NCI-H748 treated with DMSO at 0.1 percent for 48 hours (cell line): ENCODE measurements around the gene RNF10.
"Not testable (repeated sequence)": the region's sequence is repeated elsewhere in the genome, so short reads cannot be mapped to it uniquely, and the experiment has no call there.

ENCODE experiments used
- DNase-seq: peaks from one replicate; lab custom pipeline; 2025; lab: John Stamatoyannopoulos, UW

RNF10 gene

DNA sequence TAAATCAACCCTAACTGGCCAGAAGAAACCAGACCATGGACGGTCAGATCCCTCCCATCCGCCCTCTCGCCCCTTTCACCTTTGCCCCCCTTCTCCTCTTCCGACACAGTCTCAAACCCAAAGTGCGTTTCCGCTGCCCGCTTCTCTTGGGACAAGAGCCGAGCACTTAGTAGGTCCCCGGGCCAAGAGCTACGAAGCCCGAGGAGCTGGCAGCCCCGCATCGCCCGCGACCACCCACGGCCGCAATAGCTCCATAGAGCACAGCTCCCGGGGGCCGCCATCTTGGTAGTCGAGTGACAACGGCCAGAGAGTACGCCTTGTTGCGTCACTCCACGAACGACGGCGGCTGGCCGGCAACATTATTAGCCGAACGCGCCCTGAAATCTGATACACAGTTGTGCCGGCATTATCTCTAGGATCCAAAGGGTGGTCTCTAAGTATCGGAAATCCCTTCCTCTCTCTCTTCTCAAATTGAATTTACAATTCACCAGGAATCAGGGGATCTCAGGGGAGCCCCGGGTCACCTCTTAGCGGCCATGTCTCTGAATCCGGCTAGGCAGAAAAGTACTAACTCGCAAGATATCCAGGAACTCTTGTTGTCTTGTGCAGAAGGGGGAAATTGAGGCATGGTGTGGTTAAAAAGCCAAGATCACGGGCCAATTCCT is 5.2 kb upstream of the RNF10 start, which contains the start of gene COQ5:
COQ5 (minus strand) TSS at position 298 of the 665 bp plus-strand sequence; CDS start at position 281, 17 bp downstream.
- peak; percentile 64 for DNase-seq

DNA sequence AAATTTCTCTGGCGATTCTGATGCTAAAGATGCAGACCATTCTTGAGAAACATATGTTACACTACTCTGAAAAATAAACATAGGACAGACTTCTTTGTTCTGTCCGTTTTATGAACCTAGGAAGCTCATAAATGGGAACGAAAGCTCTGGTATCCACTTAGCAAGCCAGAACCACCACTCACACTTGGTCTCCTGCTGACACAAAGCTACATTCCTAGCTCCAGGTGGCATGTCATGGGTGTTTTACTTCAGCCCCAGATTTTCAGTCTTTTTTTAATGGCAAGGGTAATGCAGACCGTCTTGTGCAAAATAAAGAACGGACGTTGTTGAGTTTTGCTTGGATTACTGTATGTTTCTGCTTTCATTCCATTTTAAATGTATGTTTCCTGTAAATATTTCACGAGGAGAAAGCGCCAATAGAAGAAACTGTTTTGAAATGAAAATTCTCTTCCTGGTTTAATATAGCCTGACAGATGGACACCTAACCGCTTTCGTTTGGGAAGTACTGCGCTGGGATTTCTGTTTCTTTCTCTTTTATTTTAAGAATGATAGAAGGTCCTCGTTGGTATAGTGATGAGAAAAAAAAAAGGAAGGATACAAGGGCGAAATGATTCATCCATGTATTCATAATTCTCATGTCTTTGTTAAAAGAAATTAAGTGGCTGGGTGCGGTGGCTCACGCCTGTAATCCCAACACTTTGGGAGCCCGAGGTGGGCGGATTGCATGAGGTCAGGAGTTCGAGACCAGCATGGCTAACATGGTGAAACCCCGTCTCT is 4.3 kb upstream of the RNF10 start:
- peak; percentile 16 for DNase-seq

GRCh38 chr12:120530418-120530761 is 3.8 kb upstream of the RNF10 start:
- DNase-seq: not testable (repeated sequence)

DNA sequence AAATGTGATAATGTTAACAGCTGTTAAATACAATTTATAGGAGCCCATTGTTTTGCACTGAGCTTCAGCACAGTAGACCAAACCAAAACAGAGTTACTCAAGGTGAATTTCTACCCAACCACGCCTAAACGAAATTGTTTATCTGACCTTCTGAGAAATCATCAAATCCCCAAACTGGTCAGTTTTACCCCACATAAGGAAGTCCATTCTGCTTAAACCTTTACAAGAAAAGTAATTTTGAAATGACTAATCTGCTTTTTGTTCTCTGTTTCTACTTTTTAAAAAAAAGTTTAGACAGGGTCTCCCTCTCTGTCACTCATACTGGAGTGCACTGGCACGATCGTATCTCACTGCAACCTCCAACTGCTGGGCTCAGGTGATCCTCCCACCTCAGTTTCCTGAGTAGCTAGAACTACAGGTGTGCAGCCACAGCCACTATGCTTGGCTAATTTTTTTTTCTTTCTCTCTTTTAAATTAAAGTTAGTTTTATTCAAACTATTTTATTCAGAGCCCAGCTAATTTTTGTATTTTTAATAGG is 1.4 kb upstream of the RNF10 start:
- no peak for DNase-seq

DNA sequence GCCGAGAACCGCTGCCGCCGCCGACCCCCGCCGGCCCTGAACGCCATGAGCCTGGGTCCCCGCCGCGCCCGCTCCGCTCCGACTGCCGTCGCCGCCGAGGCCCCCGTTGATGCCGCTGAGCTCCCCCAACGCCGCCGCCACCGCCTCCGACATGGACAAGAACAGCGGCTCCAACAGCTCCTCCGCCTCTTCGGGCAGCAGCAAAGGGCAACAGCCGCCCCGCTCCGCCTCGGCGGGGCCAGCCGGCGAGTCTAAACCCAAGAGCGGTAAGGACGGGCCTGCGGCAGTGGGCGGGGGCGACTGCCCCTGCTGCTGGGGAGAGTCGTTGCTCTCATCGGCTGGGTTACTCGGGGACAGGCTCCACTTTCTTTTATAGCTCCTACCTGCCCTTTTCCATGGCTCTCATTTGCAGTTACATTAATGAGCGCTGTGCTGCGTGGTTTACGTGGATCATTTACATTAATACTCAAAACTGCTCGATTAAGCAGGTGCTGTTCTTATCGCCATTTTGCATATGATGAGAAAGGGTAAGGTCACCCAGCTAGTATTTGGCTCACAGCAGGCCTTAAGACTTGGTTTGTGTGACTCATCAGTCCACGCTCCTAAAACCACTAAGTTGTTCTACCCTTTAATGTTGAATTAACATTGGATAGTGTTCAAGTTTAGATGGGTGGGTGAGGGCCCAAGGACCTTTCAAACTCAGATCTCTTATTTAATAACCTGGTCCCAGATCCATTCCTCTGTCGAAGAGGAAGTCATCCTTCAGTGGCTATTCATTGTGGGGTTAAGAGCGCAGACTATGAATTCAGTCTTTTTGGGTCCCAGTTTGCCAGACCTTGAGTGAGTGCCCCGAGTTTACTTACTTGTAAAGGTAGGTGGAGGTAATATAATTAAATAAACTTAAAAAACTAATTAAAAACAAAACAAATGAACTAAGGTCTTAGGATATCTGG is 823 bp downstream of the RNF10 start:
- DNase-seq: peak; percentile 21

- no peak for DNase-seq
These were observed 2.1 kb downstream of the RNF10 start for GRCh38 chr12:120536064-120536791.

- DNase-seq: no peak
These were observed 3.7 kb downstream of the RNF10 start for GRCh38 chr12:120537856-120538220.

GRCh38 chr12:120538281-120539156 is 4.4 kb downstream of the RNF10 start:
- no peak for DNase-seq

DNA sequence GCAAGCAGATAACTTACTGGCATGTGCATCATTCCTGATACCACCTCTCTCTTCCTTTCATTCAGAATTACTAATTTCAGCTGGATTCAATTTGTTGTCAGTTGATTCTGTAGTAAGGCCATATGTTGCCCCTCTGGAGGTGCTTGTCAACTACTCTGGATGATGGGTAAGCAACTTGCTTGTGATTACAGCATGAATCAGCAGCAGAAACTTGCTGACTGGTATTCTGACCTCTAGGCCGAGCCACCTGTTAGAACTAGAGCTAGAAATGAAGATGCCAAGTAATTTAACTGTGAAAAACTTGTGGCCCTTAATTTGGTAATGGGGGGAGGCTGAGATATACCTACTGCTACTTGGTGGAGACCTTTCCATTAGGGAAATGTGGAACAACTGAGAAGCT is 5.1 kb downstream of the RNF10 start:
- DNase-seq: no peak

- no peak for DNase-seq
These were observed 6.3 kb downstream of the RNF10 start for GRCh38 chr12:120540445-120540844.

GRCh38 chr12:120542166-120542565 is 8.0 kb downstream of the RNF10 start:
- DNase-seq: no peak

GRCh38 chr12:120544691-120545090 is 10.5 kb downstream of the RNF10 start:
- DNase-seq: no peak

DNA sequence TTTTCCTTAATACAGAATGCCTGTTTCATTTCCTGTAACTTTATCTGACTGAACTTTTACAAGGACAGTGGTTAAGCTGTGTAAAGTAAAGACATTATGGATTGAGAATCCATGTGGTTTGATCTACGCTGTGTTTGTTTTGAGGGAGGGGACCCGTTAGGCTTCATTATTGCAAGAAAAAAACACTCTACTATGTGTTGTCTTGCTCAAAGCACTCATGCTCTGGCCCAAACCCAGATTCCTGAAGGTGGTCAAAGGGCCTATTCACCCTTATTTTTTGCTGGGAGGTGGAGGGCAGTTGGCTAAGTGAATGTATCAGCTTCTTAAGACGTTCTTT is 11.9 kb downstream of the RNF10 start:
- DNase-seq: no peak

DNA sequence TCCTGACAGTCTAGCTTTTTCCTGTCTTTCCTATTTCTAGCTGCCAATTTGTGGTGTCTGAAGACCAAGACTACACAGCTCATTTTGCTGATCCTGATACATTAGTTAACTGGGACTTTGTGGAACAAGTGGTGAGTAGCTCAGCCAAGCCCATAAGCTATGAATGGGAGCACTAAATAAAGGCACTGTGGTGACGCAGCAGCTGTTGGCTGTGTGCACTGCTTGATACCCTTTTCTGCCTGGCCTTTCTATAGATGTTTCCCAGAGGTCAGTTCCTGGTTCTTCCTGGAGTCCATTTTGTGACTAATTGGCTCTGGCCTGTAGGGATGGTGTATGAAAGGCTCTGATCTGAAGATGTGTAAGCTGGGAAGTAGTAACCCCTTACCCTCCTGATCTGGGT is 20.5 kb downstream of the RNF10 start:
- no peak for DNase-seq

- DNase-seq: no peak
These were observed 23.4 kb downstream of the RNF10 start for GRCh38 chr12:120557589-120557988.

- DNase-seq: no peak
These were observed 28.8 kb downstream of the RNF10 start for GRCh38 chr12:120562906-120563305.

DNA sequence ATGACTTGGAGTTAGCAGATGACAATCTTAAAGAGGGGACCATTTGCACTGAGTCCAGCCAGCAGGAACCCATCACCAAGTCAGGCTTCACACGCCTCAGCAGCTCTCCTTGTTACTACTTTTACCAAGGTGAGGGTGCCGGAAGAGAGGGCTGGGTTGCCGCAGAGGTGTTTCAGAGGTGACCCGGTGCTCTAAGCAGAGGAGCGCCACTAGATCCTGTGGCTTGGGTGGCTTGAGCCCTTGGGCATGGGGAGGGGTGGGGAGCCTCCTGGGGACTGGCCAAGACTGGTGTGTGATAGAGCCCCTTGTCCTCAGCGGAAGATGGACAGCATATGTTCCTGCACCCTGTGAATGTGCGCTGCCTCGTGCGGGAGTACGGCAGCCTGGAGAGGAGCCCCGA is 29.3 kb downstream of the RNF10 start:
- no peak for DNase-seq

DNA sequence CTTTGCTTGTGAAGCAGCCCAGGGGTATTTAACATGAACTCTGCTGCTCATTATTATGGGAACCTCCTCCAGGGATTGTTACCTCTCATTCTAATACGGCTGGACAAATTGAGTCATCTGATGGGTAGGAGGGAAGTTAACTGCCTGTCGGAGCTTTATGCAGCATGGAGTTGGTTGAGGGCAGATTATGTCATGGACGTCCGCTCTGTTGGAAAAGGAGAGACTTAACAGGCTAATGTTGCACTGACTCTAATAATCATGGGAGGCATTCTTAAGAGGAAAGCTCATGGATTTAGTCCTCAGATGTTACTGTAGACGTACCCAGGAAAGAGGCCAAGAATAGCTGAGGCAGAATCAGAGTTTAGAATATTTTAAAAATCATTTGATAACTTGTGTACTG is 37.1 kb downstream of the RNF10 start:
- DNase-seq: no peak

DNA sequence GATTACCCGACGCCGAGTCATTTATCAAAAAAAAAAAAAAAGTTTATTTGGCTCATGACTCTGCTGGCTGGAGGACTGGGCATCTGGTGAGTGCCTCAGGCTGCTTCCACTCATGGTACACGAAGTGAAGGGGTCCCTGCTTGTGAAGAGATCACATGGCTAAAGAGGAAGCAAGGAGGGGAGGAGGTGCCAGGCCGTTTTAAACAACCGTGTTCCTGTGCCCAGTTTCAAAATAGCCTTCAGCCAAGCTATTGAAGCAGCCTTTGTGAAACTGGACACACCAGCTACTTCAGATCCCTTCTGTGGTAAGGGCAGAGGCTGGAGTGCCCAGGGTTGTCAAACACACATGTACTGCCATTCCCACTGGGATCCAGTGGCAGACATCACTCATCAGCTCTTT is 39.4 kb downstream of the RNF10 start:
- no peak for DNase-seq

DNA sequence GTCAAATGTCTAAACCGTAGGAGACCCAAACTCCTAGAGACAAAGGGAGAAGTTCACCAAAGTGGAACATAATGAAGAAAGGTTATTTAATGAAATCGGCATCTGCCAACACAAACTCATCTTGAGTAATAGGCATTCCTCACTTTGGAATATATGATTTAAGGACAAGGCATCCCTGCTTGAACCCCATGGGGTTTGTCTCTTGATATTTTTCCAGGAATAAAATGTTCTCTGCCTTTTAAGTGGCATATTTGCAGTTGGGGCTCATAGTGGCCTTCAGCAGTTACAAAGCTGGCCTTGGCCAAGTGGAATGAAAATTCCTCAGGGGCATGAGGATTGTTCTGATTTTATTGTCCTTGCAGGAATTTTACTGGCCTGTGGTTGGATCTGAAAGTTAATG is 40.0 kb downstream of the RNF10 start:
- DNase-seq: no peak

DNA sequence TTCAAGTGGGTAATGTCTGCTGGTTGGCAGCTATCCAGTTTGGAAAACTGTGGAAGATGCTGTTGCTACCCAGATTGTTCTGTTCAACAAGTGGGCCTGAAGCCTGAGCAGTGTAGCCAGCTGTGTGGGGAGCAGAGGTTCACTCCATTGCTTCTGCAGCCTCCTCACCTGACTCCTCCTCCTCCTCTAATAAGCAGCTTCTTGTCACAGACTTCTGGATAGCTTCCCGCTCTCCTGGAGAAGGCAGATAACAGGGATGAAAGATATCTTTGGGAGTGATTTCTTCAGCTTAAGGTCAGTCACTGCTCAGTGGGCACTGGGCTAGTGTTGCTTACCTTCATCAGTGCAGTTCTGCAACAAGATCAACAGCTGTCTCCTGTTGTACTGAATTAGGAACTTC is 45.0 kb downstream of the RNF10 start:
- DNase-seq: no peak
